Neutrophil (primary cell): ENCODE data around the gene SLC2A6.

Experiments
- H3K27ac ChIP-seq: fragments of 200-600 bp; sonication (generic); 2 replicates; pipeline ENCODE4 v1.5.1; 2016; ENCODE audit warnings: mild to moderate bottlenecking, moderate library complexity
- H3K27me3 ChIP-seq: fragments of 200-600 bp; sonication (generic); 2 replicates; pipeline ENCODE4 v1.6.0; 2016; ENCODE audit warnings: mild to moderate bottlenecking
- H3K36me3 ChIP-seq: fragments of 200-600 bp; sonication (generic); 2 replicates; pipeline ENCODE4 v1.5.1; 2017
- H3K4me1 ChIP-seq, 2 experiments: fragments of 200-600 bp in 1 of 2; sonication (generic) in 1 of 2; 1 replicate in 1 of 2; 2 replicates in 1 of 2; pipeline versions ENCODE4 v1.5.1 to v1.6.1; 2013 to 2016; ENCODE audit warnings: low read depth in 1 of 2, low read length in 1 of 2, mild to moderate bottlenecking in 1 of 2, moderate library complexity in 1 of 2; ENCODE audit not compliant: control insufficient read depth in 1 of 2, insufficient read depth in 1 of 2
- H3K4me3 ChIP-seq, 2 experiments: fragments of 200-600 bp in 1 of 2; sonication (generic) in 1 of 2; 1 replicate in 1 of 2; 2 replicates in 1 of 2; pipeline ENCODE4 v1.5.1; 2013 to 2016; ENCODE audit warnings: low read depth in 1 of 2, low read length in 1 of 2, mild to moderate bottlenecking in 1 of 2, moderate library complexity in 1 of 2
- H3K9me3 ChIP-seq: fragments of 200-600 bp; sonication (generic); 2 replicates; pipeline ENCODE4 v1.5.1; 2016
- CTCF ChIP-seq: fragments of 200-600 bp; sonication (generic); IDR thresholded peaks from 2 replicates; pipeline ENCODE4 v1.5.1; 2016; ENCODE audit warnings: antibody characterized with exemption

Gene SLC2A6

GRCh38 chr9:133436681-133437080 lies 42.2 kb downstream of the SLC2A6 start:
- Histone ChIP-seq H3K36me3 (no peaks in the 10 kb centered on the region), H3K4me3 (no peak overlapping the region), H3K27ac (no peak overlapping the region), H3K27me3 (no peaks in the 10 kb centered on the region), H3K9me3 (no peaks in the 10 kb centered on the region), H3K4me1 (no peaks in the 10 kb centered on the region)
- no peak for TF ChIP-seq CTCF

- H3K9me3 ChIP-seq = no peaks in the 10 kb centered on the region
- H3K4me3 ChIP-seq = no peak overlapping the region
- H3K27ac ChIP-seq = no peak overlapping the region
- H3K4me1 ChIP-seq = no peaks in the 10 kb centered on the region
- H3K36me3 ChIP-seq = no peaks in the 10 kb centered on the region
- no peak for TF ChIP-seq CTCF
- H3K27me3 ChIP-seq = peaks cover 21% of the 10 kb centered on the region
Measured at GRCh38 chr9:133433351-133433843, 45.5 kb downstream of the SLC2A6 start.

- Histone ChIP-seq H3K27me3 (peaks cover 53% of the 10 kb centered on the region), H3K36me3 (no peaks in the 10 kb centered on the region), H3K4me1 (no peaks in the 10 kb centered on the region), H3K27ac (no peak overlapping the region), H3K9me3 (no peaks in the 10 kb centered on the region), H3K4me3 (no peak overlapping the region)
- TF ChIP-seq CTCF = no peak
Measured at GRCh38 chr9:133430244-133430643, 48.7 kb downstream of the SLC2A6 start.

GRCh38 chr9:133429641-133430161 lies 49.2 kb downstream of the SLC2A6 start:
- H3K27ac ChIP-seq = no peak overlapping the region
- H3K36me3 ChIP-seq = no peaks in the 10 kb centered on the region
- H3K27me3 ChIP-seq = peaks cover 58% of the 10 kb centered on the region
- no peak for TF ChIP-seq CTCF
- H3K9me3 ChIP-seq = no peaks in the 10 kb centered on the region
- H3K4me1 ChIP-seq = no peaks in the 10 kb centered on the region
- H3K4me3 ChIP-seq = no peak overlapping the region

GRCh38 chr9:133429214-133429613 lies 49.7 kb downstream of the SLC2A6 start:
- Histone ChIP-seq H3K4me3 (no peak overlapping the region), H3K27ac (no peak overlapping the region), H3K4me1 (no peaks in the 10 kb centered on the region), H3K27me3 (peaks cover 58% of the 10 kb centered on the region), H3K9me3 (no peaks in the 10 kb centered on the region), H3K36me3 (no peaks in the 10 kb centered on the region)
- TF ChIP-seq CTCF = no peak

GRCh38 chr9:133428617-133429101 lies 50.2 kb downstream of the SLC2A6 start:
- no peak for TF ChIP-seq CTCF
- Histone ChIP-seq H3K27ac (no peak overlapping the region), H3K4me1 (no peaks in the 10 kb centered on the region), H3K9me3 (no peaks in the 10 kb centered on the region), H3K4me3 (no peak overlapping the region), H3K36me3 (no peaks in the 10 kb centered on the region), H3K27me3 (peaks cover 58% of the 10 kb centered on the region)
